Thyroid gland (tissue), 4 donors: ENCODE results near the gene SVIL. TPM values are rescaled to one million over a fixed set of nuclear protein-coding genes. Genes with fewer than 3 reads are reported as not detected.

ENCODE experiments used
- DNase-seq, 2 donors: peaks; one replicate each; pipeline ENCODE4 v3.0.0-alpha.2; 2019
- H3K27ac ChIP-seq, 3 donors: fragments of 200-600 bp; sonication (generic); 1 replicate in 2 of 3; 2 replicates in 1 of 3; pipeline ENCODE4 v1.5.1; 2016 to 2019; ENCODE audit warnings: mild to moderate bottlenecking in 1 of 3, moderate library complexity in 1 of 3
- H3K27me3 ChIP-seq: fragments of 200-600 bp; sonication (generic); one replicate; pipeline ENCODE4 v1.5.1; 2019
- H3K36me3 ChIP-seq, 2 donors: fragments of 200-600 bp; sonication (generic); one replicate each; pipeline ENCODE4 v1.5.1; 2016 to 2019
- H3K4me1 ChIP-seq, 2 donors: fragments of 200-600 bp; sonication (generic); one replicate each; pipeline ENCODE4 v1.5.1; 2017 to 2019
- H3K4me3 ChIP-seq, 3 donors: fragments of 200-600 bp; sonication (generic); replicated peaks in 1 of 3; 1 replicate in 2 of 3; 2 replicates in 1 of 3; pipeline ENCODE4 v1.5.1; 2016; ENCODE audit warnings: mild to moderate bottlenecking in 1 of 3
- H3K9me3 ChIP-seq: fragments of 200-600 bp; sonication (generic); one replicate; pipeline ENCODE4 v1.5.1; 2017
- POLR2A ChIP-seq, 2 donors: fragments of 450-650 bp; IDR thresholded peaks; one replicate each; pipeline ENCODE4 v1.6.1; 2017; ENCODE audit warnings: antibody characterized with exemption in 2 of 2, mild to moderate bottlenecking in 2 of 2, moderate library complexity in 1 of 2
- WGBS, 2 donors: methylation state at CpG; one replicate each; pipeline ENCODE4 v1.1.5; 2017; 5-methylcytosine and 5-hydroxymethylcytosine counted together
- intact Hi-C: fragments of 100-400 bp; cut with DNase I; formaldehyde crosslinking; loops from one replicate; pipeline ENCODE4 v1.15.1; 2023
- total RNA-seq, 4 donors: library from RNA; depleted of rRNA; stranded (reverse); fragments of >200 nt; gene quantifications; one replicate each; pipeline ENCODE4 v1.2.3, GENCODE V29; 2016
- TF ChIP-seq, protein P1 (sequence below), 6 experiments: fragments of 200-600 bp in 3 of 6; fragments of 450-650 bp in 3 of 6; sonication (generic) in 3 of 6; IDR thresholded peaks; one replicate each; pipeline ENCODE4 v1.5.1; 2016 to 2019; ENCODE audit warnings: antibody characterized with exemption in 6 of 6, mild to moderate bottlenecking in 2 of 6, inconsistent platforms in 1 of 6, moderate library complexity in 1 of 6

Gene SVIL
- total RNA-seq, 4 donors from 2014 or later, result 59.9 to 211 (median 134) TPM

DNA sequence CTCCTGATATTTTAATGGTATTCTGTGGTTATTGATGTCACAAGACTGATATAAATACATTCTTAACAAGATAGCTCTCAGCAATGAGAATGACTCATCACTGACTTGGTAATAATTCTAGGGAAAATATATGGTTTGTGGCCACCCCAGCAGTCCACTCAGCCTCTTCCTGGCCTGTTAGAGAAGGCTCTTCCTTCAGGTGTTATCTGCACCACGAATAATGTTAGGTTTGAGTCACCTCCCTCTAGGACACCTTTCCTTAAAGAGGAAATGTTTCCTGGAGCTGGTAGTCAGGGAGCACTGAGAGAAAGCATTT is 163.3 kb downstream of the SVIL start:
- Histone ChIP-seq H3K4me1 (peaks cover 0 to 8% of the 10 kb centered on the region in 2 donors), H3K36me3 (peaks cover 37 to 47% of the 10 kb centered on the region in 2 donors), H3K9me3 (no peaks in the 10 kb centered on the region), H3K27ac (no peak overlapping the region), H3K4me3 (no peak overlapping the region), H3K27me3 (no peaks in the 10 kb centered on the region)
- TF ChIP-seq, protein P1, sequence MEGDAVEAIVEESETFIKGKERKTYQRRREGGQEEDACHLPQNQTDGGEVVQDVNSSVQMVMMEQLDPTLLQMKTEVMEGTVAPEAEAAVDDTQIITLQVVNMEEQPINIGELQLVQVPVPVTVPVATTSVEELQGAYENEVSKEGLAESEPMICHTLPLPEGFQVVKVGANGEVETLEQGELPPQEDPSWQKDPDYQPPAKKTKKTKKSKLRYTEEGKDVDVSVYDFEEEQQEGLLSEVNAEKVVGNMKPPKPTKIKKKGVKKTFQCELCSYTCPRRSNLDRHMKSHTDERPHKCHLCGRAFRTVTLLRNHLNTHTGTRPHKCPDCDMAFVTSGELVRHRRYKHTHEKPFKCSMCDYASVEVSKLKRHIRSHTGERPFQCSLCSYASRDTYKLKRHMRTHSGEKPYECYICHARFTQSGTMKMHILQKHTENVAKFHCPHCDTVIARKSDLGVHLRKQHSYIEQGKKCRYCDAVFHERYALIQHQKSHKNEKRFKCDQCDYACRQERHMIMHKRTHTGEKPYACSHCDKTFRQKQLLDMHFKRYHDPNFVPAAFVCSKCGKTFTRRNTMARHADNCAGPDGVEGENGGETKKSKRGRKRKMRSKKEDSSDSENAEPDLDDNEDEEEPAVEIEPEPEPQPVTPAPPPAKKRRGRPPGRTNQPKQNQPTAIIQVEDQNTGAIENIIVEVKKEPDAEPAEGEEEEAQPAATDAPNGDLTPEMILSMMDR (IDR thresholded peaks at IDR 0.05), result no peak
- TF ChIP-seq POLR2A (IDR thresholded peaks at IDR 0.05), result no peak
- 47 to 56% methylated on average over 1 of the region's 1 CpG for WGBS, 2 donors
- intact Hi-C loops, result loop anchor here (2.0 kb wide), 1 partner anchor 17 kb away; no protein-coding TSS in a partner anchor
- DNase-seq, result no peak

DNA sequence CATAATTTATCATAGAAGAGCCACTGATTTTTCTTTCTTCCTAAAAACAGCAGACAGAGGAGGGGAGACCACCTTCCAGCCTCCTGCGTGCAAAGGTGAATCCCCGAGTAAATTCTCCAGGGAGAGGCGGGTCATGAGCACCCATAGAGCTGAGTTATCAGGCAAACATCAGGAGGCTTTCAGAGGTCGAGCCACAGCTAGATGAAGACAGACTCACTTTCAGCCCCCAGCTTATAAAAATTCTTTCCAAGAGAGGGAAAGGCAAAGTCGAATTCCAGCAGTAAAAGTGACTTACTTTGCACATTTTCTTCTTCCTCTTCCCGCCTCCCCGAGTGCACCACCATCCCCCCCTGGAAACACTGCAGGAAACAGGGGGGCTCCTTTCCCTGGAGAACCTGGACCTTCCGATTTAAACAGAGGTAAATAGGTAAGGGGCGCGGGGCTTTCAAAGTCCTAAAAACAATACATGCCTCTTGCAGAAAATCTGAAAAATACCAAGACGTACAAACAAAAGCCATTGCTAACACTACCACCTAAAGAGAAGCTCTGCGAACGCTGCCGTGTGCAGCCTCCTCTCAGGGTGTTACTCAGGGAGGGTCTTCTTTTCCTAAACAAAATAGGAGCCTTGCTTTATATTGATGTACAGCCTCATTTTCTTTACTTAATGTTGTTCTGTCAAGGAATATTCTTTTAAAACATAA is 163.8 kb downstream of the SVIL start:
- H3K4me1 ChIP-seq, result peaks cover 0 to 8% of the 10 kb centered on the region in 2 donors
- no peak overlapping the region for H3K27ac ChIP-seq
- TF ChIP-seq POLR2A (IDR thresholded peaks at IDR 0.05), result no peak
- TF ChIP-seq, protein P1 (IDR thresholded peaks at IDR 0.05), result no peak
- intact Hi-C loops, result loop anchor here (2.0 kb wide), 1 partner anchor 18 kb away; no protein-coding TSS in a partner anchor
- H3K27me3 ChIP-seq, result no peaks in the 10 kb centered on the region
- no peak for DNase-seq
- peaks cover 37 to 47% of the 10 kb centered on the region in 2 donors for H3K36me3 ChIP-seq
- H3K4me3 ChIP-seq, result no peak overlapping the region
- no peaks in the 10 kb centered on the region for H3K9me3 ChIP-seq
- 74 to 83% methylated on average over 14 of the region's 14 CpGs for WGBS, 2 donors

DNA sequence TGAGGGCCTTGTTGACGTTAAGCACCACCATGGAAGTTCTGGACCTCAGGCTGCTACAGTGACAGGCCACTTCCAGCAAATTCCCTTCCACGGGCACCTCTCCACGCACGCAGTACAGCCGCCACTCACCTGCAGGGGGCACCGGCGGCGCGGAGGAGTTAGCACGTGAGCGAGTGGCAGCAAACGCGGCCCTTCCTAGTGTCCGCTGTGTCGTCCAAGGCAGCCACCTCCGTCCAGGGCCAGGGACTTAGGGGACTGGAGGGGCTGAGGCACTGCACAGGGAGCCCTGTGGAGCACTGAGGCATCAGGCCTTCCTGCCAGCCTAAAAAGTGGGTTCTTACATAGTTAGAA is 164.4 kb downstream of the SVIL start:
- Histone ChIP-seq H3K4me1 (peaks cover 0 to 8% of the 10 kb centered on the region in 2 donors), H3K27me3 (no peaks in the 10 kb centered on the region), H3K9me3 (no peaks in the 10 kb centered on the region), H3K4me3 (no peak overlapping the region), H3K27ac (no peak overlapping the region), H3K36me3 (peaks cover 38 to 48% of the 10 kb centered on the region in 2 donors)
- DNase-seq, result peak in 1 of 2 donors; percentile 21
- intact Hi-C loops, result loop anchor here (2.0 kb wide), 1 partner anchor 18 kb away; no protein-coding TSS in a partner anchor
- WGBS, 2 donors, result 65 to 89% methylated on average over 15 to 16 of the region's 16 CpGs
- TF ChIP-seq, protein P1 (IDR thresholded peaks at IDR 0.05), result no peak
- no peak for TF ChIP-seq POLR2A (IDR thresholded peaks at IDR 0.05)

DNA sequence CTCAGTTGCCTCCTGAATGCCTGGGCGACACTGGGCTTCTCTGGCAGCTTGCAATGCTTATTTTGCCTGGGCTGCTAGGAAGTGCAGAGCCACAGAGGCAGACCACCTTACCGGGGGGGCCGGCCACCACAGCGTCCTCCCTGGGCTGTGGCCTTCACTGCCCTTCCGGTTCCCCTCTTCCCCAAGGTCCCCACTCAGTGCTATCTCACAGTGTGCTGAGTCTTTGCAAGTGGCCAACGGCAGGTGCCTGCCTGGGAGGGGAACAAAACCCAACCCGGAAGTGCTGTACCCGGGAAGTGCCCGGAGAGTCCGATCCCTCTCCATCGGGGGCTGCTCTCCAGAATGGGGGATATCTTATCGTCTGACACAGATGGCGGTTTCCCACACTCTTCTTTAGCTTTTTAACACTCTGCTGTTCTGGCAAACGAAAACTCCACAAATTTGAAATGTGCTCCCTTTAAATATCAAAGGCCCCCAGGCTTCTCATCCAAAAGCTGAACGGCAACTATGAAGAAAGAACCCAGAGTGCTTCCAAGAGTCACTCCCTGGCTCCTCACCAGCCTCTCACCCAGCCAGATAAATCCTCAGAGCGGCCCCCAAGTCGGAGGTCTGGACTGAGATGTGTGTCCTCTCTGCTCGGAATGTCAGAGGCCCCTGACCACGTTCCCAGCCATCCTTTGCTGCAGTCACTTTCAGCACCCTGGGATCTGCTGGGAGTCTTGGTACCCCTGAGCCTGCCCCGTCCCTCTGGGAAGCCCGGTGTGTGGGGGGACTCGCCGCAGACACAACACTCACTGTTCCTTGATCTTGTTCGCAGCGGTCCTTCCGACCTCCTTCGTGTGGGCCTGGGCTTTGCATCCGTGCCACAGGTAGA is 165.1 kb downstream of the SVIL start:
- Histone ChIP-seq H3K27me3 (no peaks in the 10 kb centered on the region), H3K36me3 (peaks cover 43 to 53% of the 10 kb centered on the region in 2 donors), H3K9me3 (no peaks in the 10 kb centered on the region), H3K4me1 (peaks cover 3 to 12% of the 10 kb centered on the region in 2 donors), H3K27ac (no peak overlapping the region), H3K4me3 (no peak overlapping the region)
- intact Hi-C loops, result loop anchor here (2.0 kb wide), 1 partner anchor 19 kb away; no protein-coding TSS in a partner anchor
- TF ChIP-seq POLR2A (IDR thresholded peaks at IDR 0.05), result no peak
- TF ChIP-seq, protein P1 (IDR thresholded peaks at IDR 0.05), result no peak
- DNase-seq, result no peak
- WGBS, 2 donors, result 89 to 92% methylated on average over 28 of the region's 28 CpGs
